GM12878 (cell line): ENCODE results near the gene ADM2. TPM values are rescaled to one million over a fixed set of nuclear protein-coding genes. Genes with fewer than 3 reads are reported as not detected.

ENCODE experiments used
- ATAC-seq: fragments of 200-7000 bp; cut with Tn5 transposase; 3 replicates; pipeline ENCODE4 v1.9.1; 2020; ENCODE audit warnings: mild to moderate bottlenecking, moderate library complexity
- BruUV-seq: library from RNA; stranded (reverse); fragments of 400-500 nt; replicated peaks from 2 replicates; lab custom pipeline; 2021; lab: Mats Ljungman, UMichigan
- CTCF ChIA-PET: fragments of 300-600 bp; sonication (Branson Sonifier 250); formaldehyde crosslinking; extraction: SDS; loops from one replicate; lab custom pipeline; 2021; ENCODE audit warnings: inconsistent platforms; lab: Yijun Ruan, JAX
- POLR2A ChIA-PET: fragments of 350-600 bp; formaldehyde crosslinking; extraction: SDS; loops from one replicate; lab custom pipeline; 2021; ENCODE audit warnings: inconsistent platforms; lab: Charles Lee
- RAD21 ChIA-PET: fragments of 300-600 bp; sonication (Branson Sonifier 250); formaldehyde crosslinking; loops from one replicate; lab custom pipeline; 2023; ENCODE audit warnings: antibody characterized with exemption; ENCODE audit not compliant: unreplicated experiment; lab: Charles Lee
- SMC1A ChIA-PET: fragments of 300-600 bp; sonication (Branson Sonifier 250); formaldehyde crosslinking; loops from one replicate; lab custom pipeline; 2023; ENCODE audit not compliant: unreplicated experiment, uncharacterized antibody; lab: Charles Lee
- DNase-seq: peaks from one replicate; pipeline ENCODE4 v3.0.0-alpha.2; 2011; ENCODE audit warnings: low read depth, low spot score
- FAIRE-seq: peaks from 3 replicates; lab custom pipeline; 2011; peaks lifted over from hg19 to GRCh38; lab: Jason Lieb, UNC
- H2AFZ ChIP-seq: 2 replicates; pipeline ENCODE4 v1.6.0; 2011; ENCODE audit warnings: low read depth, low read length, control low read depth; ENCODE audit not compliant: control insufficient read depth
- H3K27ac ChIP-seq: 2 replicates; pipeline ENCODE4 v1.5.1; 2011; ENCODE audit warnings: control low read depth; ENCODE audit not compliant: control insufficient read depth, insufficient read depth
- H3K27me3 ChIP-seq, 2 experiments: replicated peaks in 1 of 2; 2 replicates each; pipeline versions ENCODE4 v1.6.0 to v1.6.1; 2011; ENCODE audit warnings: low read length in 1 of 2; ENCODE audit not compliant: control insufficient read depth in 2 of 2, insufficient read depth in 2 of 2
- H3K36me3 ChIP-seq, 2 experiments: 2 replicates each; pipeline ENCODE4 v1.5.1; 2011; ENCODE audit warnings: low read length in 1 of 2; ENCODE audit not compliant: control insufficient read depth in 2 of 2, insufficient read depth in 2 of 2
- H3K4me1 ChIP-seq: 2 replicates; pipeline ENCODE4 v1.6.1; 2011; ENCODE audit warnings: mild to moderate bottlenecking, low read length, moderate library complexity, mixed read lengths; ENCODE audit not compliant: control insufficient read depth, insufficient read depth
- H3K4me2 ChIP-seq: 2 replicates; pipeline ENCODE4 v1.6.0; 2011; ENCODE audit warnings: control low read depth; ENCODE audit not compliant: control insufficient read depth, insufficient read depth
- H3K4me3 ChIP-seq: fragments of 200-600 bp; sonication (generic); 2 replicates; pipeline ENCODE4 v1.5.1; 2016
- H3K79me2 ChIP-seq: 2 replicates; pipeline ENCODE4 v1.6.0; 2011; ENCODE audit warnings: low read length; ENCODE audit not compliant: control insufficient read depth, insufficient read depth
- H3K9ac ChIP-seq: 2 replicates; pipeline ENCODE4 v1.8.0; 2011; ENCODE audit warnings: low read length, control low read depth, mixed read lengths; ENCODE audit not compliant: control insufficient read depth, insufficient read depth
- H3K9me3 ChIP-seq: replicated peaks from 3 replicates; pipeline ENCODE4 v1.5.1; 2011; ENCODE audit warnings: mild to moderate bottlenecking, low read length; ENCODE audit not compliant: control insufficient read depth, insufficient read depth
- H4K20me1 ChIP-seq: 2 replicates; pipeline ENCODE4 v1.6.0; 2011; ENCODE audit not compliant: control insufficient read depth, insufficient read depth
- BHLHE40 ChIP-seq, 2 experiments: fragments of 450-650 bp in 1 of 2; IDR thresholded peaks; 2 replicates each; pipeline ENCODE4 v1.6.1; 2011 to 2017; ENCODE audit warnings: low read depth in 2 of 2, borderline replicate concordance in 1 of 2, improper control_type of control experiment in 1 of 2, low read length in 1 of 2, mild to moderate bottlenecking in 1 of 2
- BMI1 ChIP-seq: fragments of 450-650 bp; IDR thresholded peaks from 2 replicates; pipeline ENCODE4 v1.6.1; 2016; ENCODE audit warnings: mild to moderate bottlenecking, moderate library complexity, borderline replicate concordance
- FOXK2 ChIP-seq: fragments of 450-650 bp; IDR thresholded peaks from 2 replicates; pipeline ENCODE4 v1.6.1; 2017; ENCODE audit warnings: mild to moderate bottlenecking, moderate library complexity
- GATAD2B ChIP-seq: fragments of 450-650 bp; conservative IDR thresholded peaks from 2 replicates; pipeline ENCODE4 v1.6.1; 2017; ENCODE audit warnings: low read depth, mild to moderate bottlenecking, moderate library complexity
- HDAC2 ChIP-seq: fragments of 200-600 bp; sonication (generic); IDR thresholded peaks from 2 replicates; pipeline ENCODE4 v1.6.1; 2017
- NR2F1 ChIP-seq: fragments of 450-650 bp; conservative IDR thresholded peaks from 2 replicates; pipeline ENCODE4 v1.6.1; 2017; ENCODE audit warnings: mild to moderate bottlenecking
- PML ChIP-seq: IDR thresholded peaks from 2 replicates; pipeline ENCODE4 v1.6.1; 2012; ENCODE audit warnings: low read length, inconsistent platforms
- RFX5 ChIP-seq: IDR thresholded peaks from 2 replicates; pipeline ENCODE4 v1.6.1; 2011; ENCODE audit warnings: low read depth, low read length, improper control_type of control experiment
- SIN3A ChIP-seq: IDR thresholded peaks from 2 replicates; pipeline ENCODE4 v1.6.1; 2012; ENCODE audit warnings: low read depth, low read length, improper control_type of control experiment
- SMAD5 ChIP-seq: IDR thresholded peaks from 2 replicates; pipeline ENCODE4 v1.6.1; 2016; ENCODE audit warnings: antibody characterized with exemption, low read depth
- SP1 ChIP-seq: IDR thresholded peaks from one replicate; pipeline ENCODE4 v1.6.1; 2011; ENCODE audit warnings: low read depth, low read length
- YY1 ChIP-seq: IDR thresholded peaks from 2 replicates; pipeline ENCODE4 v1.6.1; 2011; ENCODE audit warnings: low read depth, mild to moderate bottlenecking, low read length
- ZNF207 ChIP-seq: fragments of 450-650 bp; IDR thresholded peaks from 2 replicates; pipeline ENCODE4 v1.6.1; 2014; ENCODE audit warnings: antibody characterized with exemption, mild to moderate bottlenecking, borderline replicate concordance
- ZNF622 ChIP-seq: fragments of 450-650 bp; IDR thresholded peaks from 2 replicates; pipeline ENCODE4 v1.6.1; 2017; ENCODE audit warnings: mild to moderate bottlenecking, inconsistent platforms
- ZZZ3 ChIP-seq: IDR thresholded peaks from 2 replicates; pipeline ENCODE4 v1.6.1; 2011; ENCODE audit warnings: low read depth; ENCODE audit not compliant: control insufficient read depth, insufficient read length
- WGBS: methylation state at CpG from one replicate; pipeline ENCODE4 v1.1.6; 2016; ENCODE audit warnings: low lambda C conversion rate; ENCODE audit not compliant: insufficient replicate concordance, insufficient coverage; ENCODE audit errors: missing lambda C conversion rate; 5-methylcytosine and 5-hydroxymethylcytosine counted together
- in situ Hi-C: fragments of 300-500 bp; cut with MboI; formaldehyde crosslinking; loops from 9 replicates; pipeline ENCODE4 v1.14.3; 2018; ENCODE audit warnings: mixed read lengths
- intact Hi-C: fragments of 100-400 bp; cut with micrococcal nuclease; formaldehyde crosslinking; loops from one replicate; pipeline ENCODE4 v1.14.2; 2022; ENCODE audit not compliant: unreplicated experiment
- polyA plus RNA-seq, 11 experiments: library from polyadenylated mRNA; depleted of rRNA in 4 of 11; unstranded in 6 of 11; stranded (reverse) in 5 of 11; fragments of >200 nt; fragmentation: Nextera tagmentation in 4 of 11; fragmentation: Illumina TruSeq in 1 of 11; extraction: Ambion mirVana in 4 of 11; extraction: Trizol in 1 of 11; gene quantifications; 1 replicate in 1 of 11; 2 replicates in 10 of 11; pipeline versions ENCODE4 v1.2.1 to v1.2.3, GENCODE V29; 2011 to 2016; ENCODE audit warnings: inconsistent platforms in 2 of 11, missing spikeins in 2 of 11, low read depth in 1 of 11
- total RNA-seq, 4 experiments: library from RNA; depleted of rRNA in 3 of 4; stranded (reverse); fragments of >200 nt in 3 of 4; fragmentation: Illumina TruSeq in 1 of 4; extraction: Trizol in 1 of 4; gene quantifications; 2 replicates each; pipeline versions ENCODE4 v1.2.1 to v1.2.3, GENCODE V29; 2013 to 2021
- TF ChIP-seq, protein P1 (sequence below): IDR thresholded peaks from 2 replicates; pipeline ENCODE4 v1.6.1; 2012; ENCODE audit warnings: improper control_type of control experiment, low read depth, low read length; ENCODE audit not compliant: insufficient replicate concordance

Gene ADM2
- total and polyA plus RNA-seq, 10 of the 15 experiments (the other 5 are each of a cell fraction or from before 2014, with no cell fraction given): 0.02 to 0.33 (median 0.12) TPM; not detected in 2

- peak within 1 kb of the TSS; percentile 96 for H3K4me3 ChIP-seq
- peak within 1 kb of the TSS; percentile 48; the same call in 1 of the 2 replicates for H3K27ac ChIP-seq
- FAIRE-seq (peak; percentile 83), DNase-seq (peak; percentile 43), ATAC-seq (peak; percentile 81)
- peak within 1 kb of the TSS; percentile 66 for H3K9ac ChIP-seq
- WGBS: 2% methylated on average over 51 of the region's 97 CpGs
- intact Hi-C loops (loop anchor here (1.0 to 10.0 kb wide), 2 partner anchors 32 to 230 kb away; partner anchors contain the start of genes LMF2 and TUBGCP6), in situ Hi-C loops (no loop called here)
- no peaks in the 10 kb centered on the region for H3K27me3 ChIP-seq
- H3K36me3 ChIP-seq: 0 out of 4 replicates have a peak, but pooled peaks cover 0 to 4% of the 10 kb centered on the region in 2 experiments
- peak within 1 kb of the TSS; percentile 92 for H2AFZ ChIP-seq
- no peaks in the 10 kb centered on the region for H3K9me3 ChIP-seq
- ChIA-PET SMC1A (no interaction called here), CTCF (interaction anchor here (2.0 kb wide), 1 partner anchor 34 kb away, joined by 9 read pairs; the partner anchor contains the start of genes LMF2 and NCAPH2), RAD21 (no interaction called here), POLR2A (no interaction called here)
- H4K20me1 ChIP-seq: no peaks in the 10 kb centered on the region
- BruUV-seq: no TSS peak
- peak within 1 kb of the TSS; percentile 99 for H3K4me2 ChIP-seq
- peaks cover 43% of the 10 kb centered on the region for H3K4me1 ChIP-seq
- peaks cover 43% of the 10 kb centered on the region for H3K79me2 ChIP-seq
- TF ChIP-seq, protein P1, sequence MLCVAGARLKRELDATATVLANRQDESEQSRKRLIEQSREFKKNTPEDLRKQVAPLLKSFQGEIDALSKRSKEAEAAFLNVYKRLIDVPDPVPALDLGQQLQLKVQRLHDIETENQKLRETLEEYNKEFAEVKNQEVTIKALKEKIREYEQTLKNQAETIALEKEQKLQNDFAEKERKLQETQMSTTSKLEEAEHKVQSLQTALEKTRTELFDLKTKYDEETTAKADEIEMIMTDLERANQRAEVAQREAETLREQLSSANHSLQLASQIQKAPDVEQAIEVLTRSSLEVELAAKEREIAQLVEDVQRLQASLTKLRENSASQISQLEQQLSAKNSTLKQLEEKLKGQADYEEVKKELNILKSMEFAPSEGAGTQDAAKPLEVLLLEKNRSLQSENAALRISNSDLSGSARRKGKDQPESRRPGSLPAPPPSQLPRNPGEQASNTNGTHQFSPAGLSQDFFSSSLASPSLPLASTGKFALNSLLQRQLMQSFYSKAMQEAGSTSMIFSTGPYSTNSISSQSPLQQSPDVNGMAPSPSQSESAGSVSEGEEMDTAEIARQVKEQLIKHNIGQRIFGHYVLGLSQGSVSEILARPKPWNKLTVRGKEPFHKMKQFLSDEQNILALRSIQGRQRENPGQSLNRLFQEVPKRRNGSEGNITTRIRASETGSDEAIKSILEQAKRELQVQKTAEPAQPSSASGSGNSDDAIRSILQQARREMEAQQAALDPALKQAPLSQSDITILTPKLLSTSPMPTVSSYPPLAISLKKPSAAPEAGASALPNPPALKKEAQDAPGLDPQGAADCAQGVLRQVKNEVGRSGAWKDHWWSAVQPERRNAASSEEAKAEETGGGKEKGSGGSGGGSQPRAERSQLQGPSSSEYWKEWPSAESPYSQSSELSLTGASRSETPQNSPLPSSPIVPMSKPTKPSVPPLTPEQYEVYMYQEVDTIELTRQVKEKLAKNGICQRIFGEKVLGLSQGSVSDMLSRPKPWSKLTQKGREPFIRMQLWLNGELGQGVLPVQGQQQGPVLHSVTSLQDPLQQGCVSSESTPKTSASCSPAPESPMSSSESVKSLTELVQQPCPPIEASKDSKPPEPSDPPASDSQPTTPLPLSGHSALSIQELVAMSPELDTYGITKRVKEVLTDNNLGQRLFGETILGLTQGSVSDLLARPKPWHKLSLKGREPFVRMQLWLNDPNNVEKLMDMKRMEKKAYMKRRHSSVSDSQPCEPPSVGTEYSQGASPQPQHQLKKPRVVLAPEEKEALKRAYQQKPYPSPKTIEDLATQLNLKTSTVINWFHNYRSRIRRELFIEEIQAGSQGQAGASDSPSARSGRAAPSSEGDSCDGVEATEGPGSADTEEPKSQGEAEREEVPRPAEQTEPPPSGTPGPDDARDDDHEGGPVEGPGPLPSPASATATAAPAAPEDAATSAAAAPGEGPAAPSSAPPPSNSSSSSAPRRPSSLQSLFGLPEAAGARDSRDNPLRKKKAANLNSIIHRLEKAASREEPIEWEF: no peak
- TF ChIP-seq NR2F1 (peak; percentile 32; the same call in 1 of the 2 replicates), ZZZ3 (no peak), SIN3A (no peak), SMAD5 (no peak), FOXK2 (no peak), SP1 (peak; percentile 78), PML (no peak), RFX5 (no peak), BHLHE40 (IDR thresholded peaks at IDR 0.05; ENCODE audit: borderline replicate concordance in 1 of 2, low read depth in 2 of 2, low read length in 1 of 2) (0 out of 4 replicates have a peak, but pooled peaks of 1 of the 2 experiments have one; percentile 25), ZNF622 (no peak), BMI1 (no peak), GATAD2B (peak; percentile 68; the same call in 1 of the 2 replicates), ZNF207 (no peak), HDAC2 (no peak), YY1 (peak; percentile 93)
Observed at GRCh38 chr22:50474710-50475651, 6.4 kb upstream of the ADM2 start, which contains the start of gene SBF1. TSS of gene SBF1 (minus strand) at chr22:50475035. CDS start at chr22:50474840, 195 bp downstream.
